ENCODE measurements around the gene PDK4.
"Not testable (repeated sequence)": the region's sequence is repeated elsewhere in the genome, so short reads cannot be mapped to it uniquely, and the experiment has no call there.

PDK4 gene

GRCh38 chr7:95604397-95604796 is 8.1 kb upstream of the PDK4 start:
- DNase-seq, result not testable (repeated sequence)

GRCh38 chr7:95602421-95602820 is 6.1 kb upstream of the PDK4 start:
- no peak for DNase-seq

GRCh38 chr7:95601316-95601715 is 5.0 kb upstream of the PDK4 start:
- no peak for DNase-seq

GRCh38 chr7:95599069-95599468 is 2.8 kb upstream of the PDK4 start:
- no peak for DNase-seq

- DNase-seq, result no peak
Measured at GRCh38 chr7:95598511-95598910, 2.2 kb upstream of the PDK4 start.

- no peak for DNase-seq
Measured at GRCh38 chr7:95595746-95596197, 544 bp downstream of the PDK4 start.

- DNase-seq, result no peak
Measured at GRCh38 chr7:95594185-95594584, 2.1 kb downstream of the PDK4 start.

- DNase-seq, result no peak
Measured at GRCh38 chr7:95593343-95593742, 3.0 kb downstream of the PDK4 start.

GRCh38 chr7:95592570-95592969 is 3.7 kb downstream of the PDK4 start:
- DNase-seq, result no peak

GRCh38 chr7:95590387-95591248 is 5.7 kb downstream of the PDK4 start:
- DNase-seq, result no peak

- no peak for DNase-seq
Measured at GRCh38 chr7:95589766-95590165, 6.5 kb downstream of the PDK4 start.

GRCh38 chr7:95589031-95589430 is 7.3 kb downstream of the PDK4 start:
- DNase-seq, result no peak

GRCh38 chr7:95586951-95587301 is 9.4 kb downstream of the PDK4 start:
- DNase-seq, result no peak

GRCh38 chr7:95585426-95585789 is 10.9 kb downstream of the PDK4 start:
- DNase-seq, result no peak

GRCh38 chr7:95584769-95585425 is 11.4 kb downstream of the PDK4 start:
- no peak for DNase-seq

- no peak for DNase-seq
Measured at GRCh38 chr7:95583834-95584621, 12.3 kb downstream of the PDK4 start.

- DNase-seq, result no peak
Measured at GRCh38 chr7:95582578-95583293, 13.6 kb downstream of the PDK4 start.

GRCh38 chr7:95581467-95581866 is 14.8 kb downstream of the PDK4 start:
- DNase-seq, result no peak

GRCh38 chr7:95579318-95579717 is 17.0 kb downstream of the PDK4 start:
- DNase-seq, result no peak

- no peak for DNase-seq
Measured at GRCh38 chr7:95578299-95578855, 17.9 kb downstream of the PDK4 start.

GRCh38 chr7:95577137-95577536 is 19.2 kb downstream of the PDK4 start:
- no peak for DNase-seq

- no peak for DNase-seq
Measured at GRCh38 chr7:95569720-95570119, 26.6 kb downstream of the PDK4 start.

- DNase-seq, result no peak
Measured at GRCh38 chr7:95560674-95561073, 35.6 kb downstream of the PDK4 start.
